ENCODE data around the gene MSLN.

Gene MSLN

GRCh38 chr16:813916-814412 is 53.4 kb downstream of the MSLN start:
- H3K9me2 ChIP-seq (replicated peaks; ENCODE audit: low read depth, low read length), result no peaks in the 10 kb centered on the region
- H3K4me1 ChIP-seq (ENCODE audit: insufficient read depth, low read length, poor library complexity, severe bottlenecking), result peaks cover 2% of the 10 kb centered on the region
- H3K79me2 ChIP-seq (ENCODE audit: insufficient read depth, low read length), result no peaks in the 10 kb centered on the region
- H3K9ac ChIP-seq (ENCODE audit: low read depth, low read length, poor library complexity, severe bottlenecking), result no peak overlapping the region
- no peaks in the 10 kb centered on the region for H4K20me1 ChIP-seq (ENCODE audit: insufficient read depth, low read length, poor library complexity, severe bottlenecking)
- no peak overlapping the region for H3K4me2 ChIP-seq (ENCODE audit: low read depth, low read length, poor library complexity, severe bottlenecking)
- no peaks in the 10 kb centered on the region for H3K36me3 ChIP-seq (ENCODE audit: insufficient read depth, low read length)
- no peak overlapping the region for H3K4me3 ChIP-seq (ENCODE audit: low read length, poor library complexity, severe bottlenecking)
- no peaks in the 10 kb centered on the region for H3K27me3 ChIP-seq (ENCODE audit: insufficient read depth, low read length, poor library complexity, severe bottlenecking)
- no peaks in the 10 kb centered on the region for H3F3A ChIP-seq (ENCODE audit: low read depth)
- no peaks in the 10 kb centered on the region for H3K9me3 ChIP-seq (ENCODE audit: insufficient read depth, low read depth, low read length)
- no peak for TF ChIP-seq EZH2phosphoT487 (IDR thresholded peaks at IDR 0.05; ENCODE audit: borderline replicate concordance)
- TF ChIP-seq, protein P1, sequence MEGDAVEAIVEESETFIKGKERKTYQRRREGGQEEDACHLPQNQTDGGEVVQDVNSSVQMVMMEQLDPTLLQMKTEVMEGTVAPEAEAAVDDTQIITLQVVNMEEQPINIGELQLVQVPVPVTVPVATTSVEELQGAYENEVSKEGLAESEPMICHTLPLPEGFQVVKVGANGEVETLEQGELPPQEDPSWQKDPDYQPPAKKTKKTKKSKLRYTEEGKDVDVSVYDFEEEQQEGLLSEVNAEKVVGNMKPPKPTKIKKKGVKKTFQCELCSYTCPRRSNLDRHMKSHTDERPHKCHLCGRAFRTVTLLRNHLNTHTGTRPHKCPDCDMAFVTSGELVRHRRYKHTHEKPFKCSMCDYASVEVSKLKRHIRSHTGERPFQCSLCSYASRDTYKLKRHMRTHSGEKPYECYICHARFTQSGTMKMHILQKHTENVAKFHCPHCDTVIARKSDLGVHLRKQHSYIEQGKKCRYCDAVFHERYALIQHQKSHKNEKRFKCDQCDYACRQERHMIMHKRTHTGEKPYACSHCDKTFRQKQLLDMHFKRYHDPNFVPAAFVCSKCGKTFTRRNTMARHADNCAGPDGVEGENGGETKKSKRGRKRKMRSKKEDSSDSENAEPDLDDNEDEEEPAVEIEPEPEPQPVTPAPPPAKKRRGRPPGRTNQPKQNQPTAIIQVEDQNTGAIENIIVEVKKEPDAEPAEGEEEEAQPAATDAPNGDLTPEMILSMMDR (conservative IDR thresholded peaks at IDR 0.05; ENCODE audit: low read length), result 0 out of 2 replicates have a peak, but pooled peaks have one; percentile 1
- no peak overlapping the region for H2AFZ ChIP-seq (ENCODE audit: low read length)

GRCh38 chr16:814974-815373 is 54.4 kb downstream of the MSLN start:
- Histone ChIP-seq H3K9me3 (ENCODE audit: insufficient read depth, low read depth, low read length) (no peaks in the 10 kb centered on the region), H3K27me3 (ENCODE audit: insufficient read depth, low read length, poor library complexity, severe bottlenecking) (no peaks in the 10 kb centered on the region), H2AFZ (ENCODE audit: low read length) (no peak overlapping the region), H3K4me2 (ENCODE audit: low read depth, low read length, poor library complexity, severe bottlenecking) (no peak overlapping the region), H3F3A (ENCODE audit: low read depth) (no peaks in the 10 kb centered on the region), H3K9me2 (replicated peaks; ENCODE audit: low read depth, low read length) (no peaks in the 10 kb centered on the region), H3K79me2 (ENCODE audit: insufficient read depth, low read length) (no peaks in the 10 kb centered on the region), H3K4me1 (ENCODE audit: insufficient read depth, low read length, poor library complexity, severe bottlenecking) (peaks cover 11% of the 10 kb centered on the region), H3K36me3 (ENCODE audit: insufficient read depth, low read length) (no peaks in the 10 kb centered on the region), H3K4me3 (ENCODE audit: low read length, poor library complexity, severe bottlenecking) (no peak overlapping the region), H4K20me1 (ENCODE audit: insufficient read depth, low read length, poor library complexity, severe bottlenecking) (no peaks in the 10 kb centered on the region), H3K9ac (ENCODE audit: low read depth, low read length, poor library complexity, severe bottlenecking) (no peak overlapping the region)
- TF ChIP-seq, protein P1 (conservative IDR thresholded peaks at IDR 0.05; ENCODE audit: low read length), result no peak
- no peak for TF ChIP-seq EZH2phosphoT487 (IDR thresholded peaks at IDR 0.05; ENCODE audit: borderline replicate concordance)

- Histone ChIP-seq H3K9me2 (replicated peaks; ENCODE audit: low read depth, low read length) (no peaks in the 10 kb centered on the region), H3K9ac (ENCODE audit: low read depth, low read length, poor library complexity, severe bottlenecking) (no peak overlapping the region), H3K79me2 (ENCODE audit: insufficient read depth, low read length) (no peaks in the 10 kb centered on the region), H4K20me1 (ENCODE audit: insufficient read depth, low read length, poor library complexity, severe bottlenecking) (no peaks in the 10 kb centered on the region), H2AFZ (ENCODE audit: low read length) (no peak overlapping the region), H3K4me3 (ENCODE audit: low read length, poor library complexity, severe bottlenecking) (no peak overlapping the region), H3K9me3 (ENCODE audit: insufficient read depth, low read depth, low read length) (no peaks in the 10 kb centered on the region), H3K36me3 (ENCODE audit: insufficient read depth, low read length) (no peaks in the 10 kb centered on the region), H3K4me1 (ENCODE audit: insufficient read depth, low read length, poor library complexity, severe bottlenecking) (peaks cover 11% of the 10 kb centered on the region), H3K4me2 (ENCODE audit: low read depth, low read length, poor library complexity, severe bottlenecking) (no peak overlapping the region), H3K27me3 (ENCODE audit: insufficient read depth, low read length, poor library complexity, severe bottlenecking) (no peaks in the 10 kb centered on the region), H3F3A (ENCODE audit: low read depth) (no peaks in the 10 kb centered on the region)
- TF ChIP-seq, protein P1 (conservative IDR thresholded peaks at IDR 0.05; ENCODE audit: low read length), result no peak
- no peak for TF ChIP-seq EZH2phosphoT487 (IDR thresholded peaks at IDR 0.05; ENCODE audit: borderline replicate concordance)
These were observed 55.3 kb downstream of the MSLN start for GRCh38 chr16:815861-816260.

All from Loucy (cell line).